Lower lobe of right lung (tissue), 1 donor: Measurements from ENCODE around the gene POM121. TPM values are rescaled to one million over a fixed set of nuclear protein-coding genes. Genes with fewer than 3 reads are reported as not detected.

Source experiments
- total RNA-seq: library from RNA; stranded (reverse); fragmentation: NEBNext Ultra II Directional; extraction: Animal tissue kit (Norgen Biotek cat#: 25700); gene quantifications from one replicate; pipeline ENCODE4 v1.2.1, GENCODE V29; 2021
- donor health status: DM: no; HTN: yes; CAD: no; lungs with severe emphysema.

The POM121 gene
- total RNA-seq, 1 donor from 2014 or later, result 35.9 TPM

Other genes with a start within 250 kb of the POM121 start
- 6.8 TPM for gene TYW1B, start 96.9 kb upstream of the POM121 start, total RNA-seq
- 1.1 TPM for gene TRIM74, start 44.4 kb downstream of the POM121 start, total RNA-seq
- not detected for gene SPDYE8, start 104.7 kb downstream of the POM121 start, total RNA-seq
- not detected for gene SPDYE11, start 132.8 kb downstream of the POM121 start, total RNA-seq
- gene SPDYE9, start 160.9 kb downstream of the POM121 start, total RNA-seq, result not detected